HUES48 (cell line): ENCODE measurements around the gene HUS1B.
"Not testable (repeated sequence)": the region's sequence is repeated elsewhere in the genome, so short reads cannot be mapped to it uniquely, and the experiment has no call there.

Experiments
- H3K27ac ChIP-seq: one replicate; pipeline ENCODE4 v1.7.0; 2013; ENCODE audit warnings: low read depth, low read length, inconsistent platforms
- H3K27me3 ChIP-seq: 2 replicates; pipeline ENCODE4 v1.6.1; 2013; ENCODE audit warnings: mild to moderate bottlenecking, low read length; ENCODE audit not compliant: control insufficient read depth, insufficient read depth
- H3K36me3 ChIP-seq: 2 replicates; pipeline ENCODE4 v1.6.1; 2013; ENCODE audit warnings: low read length; ENCODE audit not compliant: control insufficient read depth, insufficient read depth
- H3K4me1 ChIP-seq: 2 replicates; pipeline ENCODE4 v1.6.1; 2013; ENCODE audit warnings: mild to moderate bottlenecking, low read length; ENCODE audit not compliant: control insufficient read depth, insufficient read depth
- H3K4me3 ChIP-seq: 2 replicates; pipeline ENCODE4 v1.5.1; 2013; ENCODE audit warnings: mild to moderate bottlenecking, low read depth, low read length
- H3K9ac ChIP-seq: 2 replicates; pipeline ENCODE4 v1.6.1; 2013; ENCODE audit warnings: mild to moderate bottlenecking, low read depth, low read length, moderate library complexity
- H3K9me3 ChIP-seq: 2 replicates; pipeline ENCODE4 v1.6.1; 2013; ENCODE audit warnings: low read length; ENCODE audit not compliant: control insufficient read depth, insufficient read depth

Gene HUS1B

DNA sequence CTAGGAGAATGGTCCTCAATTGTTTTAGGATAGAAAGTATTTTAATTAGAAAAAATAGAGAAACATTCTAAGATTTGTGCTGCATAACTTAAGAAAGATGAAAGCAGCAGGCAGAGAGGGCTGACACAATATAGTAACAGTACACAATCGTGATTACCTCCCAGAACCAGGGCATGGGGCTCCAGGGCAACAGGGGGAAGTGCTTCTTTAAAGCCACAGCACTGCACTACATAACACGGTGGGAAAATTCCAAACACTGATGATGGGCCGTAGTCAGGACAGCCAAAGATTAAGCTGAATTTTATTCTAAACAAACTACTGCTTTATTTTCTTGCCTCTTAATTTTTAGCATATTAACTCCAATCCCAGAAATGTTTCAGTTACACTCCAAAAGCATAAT is 21.6 kb upstream of the HUS1B start:
- H3K4me1 ChIP-seq: peaks cover 73% of the 10 kb centered on the region
- no peak overlapping the region for H3K4me3 ChIP-seq
- H3K27me3 ChIP-seq: no peaks in the 10 kb centered on the region
- no peaks in the 10 kb centered on the region for H3K9me3 ChIP-seq
- H3K36me3 ChIP-seq: 0 out of 2 replicates have a peak, but pooled peaks cover 3% of the 10 kb centered on the region
- no peak overlapping the region for H3K27ac ChIP-seq
- H3K9ac ChIP-seq: no peak overlapping the region

- 0 out of 2 replicates have a peak, but pooled peaks cover 3% of the 10 kb centered on the region for H3K36me3 ChIP-seq
- peaks cover 67% of the 10 kb centered on the region for H3K4me1 ChIP-seq
- no peak overlapping the region for H3K27ac ChIP-seq
- no peaks in the 10 kb centered on the region for H3K27me3 ChIP-seq
- H3K9ac ChIP-seq: no peak overlapping the region
- no peaks in the 10 kb centered on the region for H3K9me3 ChIP-seq
- no peak overlapping the region for H3K4me3 ChIP-seq
Observed at GRCh38 chr6:677919-678318, 21.0 kb upstream of the HUS1B start.

- no peak overlapping the region for H3K27ac ChIP-seq
- no peak overlapping the region for H3K9ac ChIP-seq
Observed at GRCh38 chr6:674956-675355, 18.1 kb upstream of the HUS1B start.

DNA sequence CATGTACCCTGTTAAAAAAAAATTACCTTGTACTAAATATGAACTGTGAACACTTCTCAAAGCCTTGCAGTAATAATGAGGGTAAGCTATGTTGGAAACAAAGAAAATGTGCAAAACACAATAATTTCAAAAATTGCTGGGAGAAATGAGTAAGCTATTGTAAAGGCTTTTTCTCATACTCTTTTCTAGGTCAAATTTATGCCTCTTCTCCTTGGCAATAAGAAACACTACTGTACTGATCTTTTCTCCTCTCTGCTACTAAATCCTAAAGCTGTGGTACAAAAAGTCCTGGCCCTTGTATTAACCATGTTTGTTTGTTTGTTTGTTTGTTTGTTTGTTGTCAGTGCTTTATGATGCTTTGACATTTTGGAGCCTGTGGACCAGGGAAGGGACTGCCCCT is 17.5 kb upstream of the HUS1B start:
- Histone ChIP-seq H3K9ac (no peak overlapping the region), H3K27ac (no peak overlapping the region), H3K27me3 (no peaks in the 10 kb centered on the region), H3K4me3 (no peak overlapping the region), H3K9me3 (peaks cover 3% of the 10 kb centered on the region; the same call in 1 of the 2 replicates), H3K4me1 (peaks cover 34% of the 10 kb centered on the region), H3K36me3 (peaks cover 8% of the 10 kb centered on the region; the same call in 1 of the 2 replicates)

More at GRCh38 chr6:674956-675355, 18.1 kb upstream of the HUS1B start:
- H3K27me3 ChIP-seq: no peaks in the 10 kb centered on the region
- H3K4me1 ChIP-seq: peaks cover 39% of the 10 kb centered on the region
- peaks cover 3% of the 10 kb centered on the region; the same call in 1 of the 2 replicates for H3K9me3 ChIP-seq
- H3K4me3 ChIP-seq: no peak overlapping the region
- H3K36me3 ChIP-seq: 0 out of 2 replicates have a peak, but pooled peaks cover 3% of the 10 kb centered on the region

- Histone ChIP-seq H3K27ac (no peak overlapping the region), H3K36me3 (peaks cover 7% of the 10 kb centered on the region; the same call in 1 of the 2 replicates), H3K27me3 (no peaks in the 10 kb centered on the region), H3K4me1 (peaks cover 7% of the 10 kb centered on the region; the same call in 1 of the 2 replicates), H3K9ac (no peak overlapping the region), H3K9me3 (peaks cover 3% of the 10 kb centered on the region; the same call in 1 of the 2 replicates), H3K4me3 (no peak overlapping the region)
Observed at GRCh38 chr6:667253-667927, 10.5 kb upstream of the HUS1B start.

- H3K4me1 ChIP-seq: peaks cover 20% of the 10 kb centered on the region
- H3K27ac ChIP-seq: no peak overlapping the region
- H3K4me3 ChIP-seq: no peak overlapping the region
- H3K9me3 ChIP-seq: no peaks in the 10 kb centered on the region
- H3K27me3 ChIP-seq: no peaks in the 10 kb centered on the region
- peaks cover 7% of the 10 kb centered on the region; the same call in 1 of the 2 replicates for H3K36me3 ChIP-seq
- H3K9ac ChIP-seq: no peak overlapping the region
Observed at GRCh38 chr6:665403-666267, 8.7 kb upstream of the HUS1B start.

- not testable (repeated sequence) for H3K9ac ChIP-seq, H3K4me3 ChIP-seq, H3K36me3 ChIP-seq, H3K27me3 ChIP-seq, H3K27ac ChIP-seq, H3K9me3 ChIP-seq
- H3K4me1 ChIP-seq: peaks cover 36% of the 10 kb centered on the region
Observed at GRCh38 chr6:663788-664187, 6.9 kb upstream of the HUS1B start.

DNA sequence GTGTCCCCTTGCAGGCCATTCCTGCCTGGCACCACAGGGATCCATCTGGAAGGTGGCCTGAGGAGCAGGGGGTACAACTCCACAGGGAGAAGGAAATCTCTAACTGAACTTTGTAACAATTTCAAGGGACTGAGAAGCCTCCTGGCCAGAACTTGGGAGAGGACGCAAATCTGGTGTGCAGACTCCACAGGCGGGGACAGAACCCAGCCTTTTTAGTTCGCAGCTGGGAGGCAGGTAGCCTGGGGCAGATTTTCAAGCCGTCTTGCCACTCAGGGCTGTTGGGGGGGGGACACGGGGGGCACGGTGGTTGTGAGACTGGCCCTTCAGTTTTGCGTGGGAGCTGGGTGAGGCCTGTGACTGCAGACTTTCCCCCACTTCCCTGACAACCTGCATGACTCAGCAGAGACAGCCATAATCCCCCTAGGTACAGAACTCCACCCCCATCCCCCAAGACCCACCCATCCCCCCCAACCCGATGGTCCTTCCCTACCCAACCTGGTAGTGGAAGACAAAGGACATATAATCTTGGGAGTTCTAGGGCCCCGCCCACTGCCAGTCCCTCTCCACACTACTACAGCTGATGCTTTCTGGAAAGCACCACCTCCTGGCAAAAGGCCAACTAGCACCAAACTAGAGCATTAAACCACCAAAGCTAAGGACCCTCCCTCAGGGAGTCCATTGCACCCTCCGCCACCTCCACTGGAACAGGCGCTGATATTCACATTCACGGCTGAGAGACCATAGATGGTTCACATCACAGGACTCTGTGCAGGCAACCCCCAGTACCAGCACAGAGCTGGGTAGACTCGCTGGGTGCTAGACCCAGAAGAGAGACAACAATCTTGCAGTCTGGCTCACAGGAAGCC is 3.0 kb upstream of the HUS1B start:
- H3K27me3 ChIP-seq: no peaks in the 10 kb centered on the region
- H3K9me3 ChIP-seq: no peaks in the 10 kb centered on the region
- H3K27ac ChIP-seq: peak overlapping the region; percentile 95
- peaks cover 7% of the 10 kb centered on the region for H3K36me3 ChIP-seq
- H3K9ac ChIP-seq: peak overlapping the region; percentile 67
- H3K4me3 ChIP-seq: 0 out of 2 replicates have a peak overlapping the region, but pooled peaks have one; percentile 30
- H3K4me1 ChIP-seq: peaks cover 60% of the 10 kb centered on the region

DNA sequence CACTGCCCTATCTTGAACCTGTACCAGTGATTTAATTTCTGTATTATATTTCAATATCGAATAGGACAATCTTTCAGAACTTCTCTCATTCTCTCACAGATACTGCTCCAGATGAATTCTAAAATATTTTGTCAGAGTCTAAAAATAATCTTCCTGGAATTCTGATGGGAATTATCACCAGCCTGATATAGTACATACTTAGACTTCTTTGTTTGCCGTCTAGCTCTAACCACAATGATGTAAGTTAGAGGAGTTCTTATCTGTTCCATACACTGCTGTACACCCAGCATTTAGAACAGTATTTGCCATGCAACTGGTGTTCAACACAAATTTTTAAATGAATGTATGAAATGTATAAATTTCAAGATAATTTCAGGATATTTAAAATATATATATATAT is 1.3 kb upstream of the HUS1B start:
- H3K4me1 ChIP-seq: peaks cover 62% of the 10 kb centered on the region

GRCh38 chr6:657743-658142 is 843 bp upstream of the HUS1B start:
- Histone ChIP-seq H3K36me3 (peaks cover 7% of the 10 kb centered on the region), H3K27ac (no peak overlapping the region), H3K27me3 (no peaks in the 10 kb centered on the region), H3K9me3 (no peaks in the 10 kb centered on the region), H3K9ac (no peak overlapping the region), H3K4me3 (no peak overlapping the region), H3K4me1 (peaks cover 62% of the 10 kb centered on the region)

More for the DNA sequence above, 1.3 kb upstream of the HUS1B start:
- H3K4me3 ChIP-seq: no peak overlapping the region
- no peaks in the 10 kb centered on the region for H3K27me3 ChIP-seq
- peaks cover 7% of the 10 kb centered on the region for H3K36me3 ChIP-seq
- H3K27ac ChIP-seq: no peak overlapping the region
- H3K9me3 ChIP-seq: no peaks in the 10 kb centered on the region
- no peak overlapping the region for H3K9ac ChIP-seq
